ENCODE data around the gene FAM177B. TPM values are rescaled to one million over a fixed set of nuclear protein-coding genes. Genes with fewer than 3 reads are reported as not detected.

The FAM177B gene
- total and polyA plus RNA-seq, 2 experiments from 2014 or later = not detected

DNA sequence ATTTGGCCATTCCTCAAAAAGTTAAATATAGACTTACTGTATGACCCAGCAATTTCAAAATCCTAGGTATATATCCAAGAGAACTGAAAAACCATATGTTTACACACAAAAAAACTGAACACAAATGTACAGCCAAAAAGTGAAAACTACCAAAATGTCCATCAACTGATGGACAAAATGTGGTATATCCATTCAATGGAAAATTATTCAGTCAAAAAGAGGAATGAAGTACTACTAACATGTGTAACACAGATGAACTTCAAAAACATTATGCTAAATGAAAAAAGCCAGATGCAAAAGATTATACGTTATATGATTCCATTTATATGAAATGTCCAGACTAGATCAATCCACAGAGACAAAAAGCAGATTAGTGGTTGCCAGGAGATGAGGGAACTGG lies 32.7 kb upstream of the FAM177B start:
- no peak overlapping the region for H3K4me3 Mint-ChIP-seq
- H3K27me3 Mint-ChIP-seq (ENCODE audit: insufficient read depth, low read depth, poor library complexity) = peaks cover 2% of the 10 kb centered on the region
- Histone ChIP-seq H3F3A (replicated peaks; ENCODE audit: low read depth) (no peaks in the 10 kb centered on the region), H4K20me1 (replicated peaks; ENCODE audit: insufficient read depth) (peaks cover 10% of the 10 kb centered on the region; the same call in 1 of the 2 replicates), H3K79me2 (replicated peaks; ENCODE audit: insufficient read depth) (peaks cover 70% of the 10 kb centered on the region), H3K4me3 (no peak overlapping the region), H3K4me1 (ENCODE audit: insufficient read depth) (no peaks in the 10 kb centered on the region), H3K9me2 (ENCODE audit: insufficient read depth) (no peaks in the 10 kb centered on the region), H3K4me2 (no peak overlapping the region), H3K27ac (ENCODE audit: low read depth) (no peak overlapping the region), H3K27me3 (ENCODE audit: insufficient read depth) (no peaks in the 10 kb centered on the region), H3K36me3 (ENCODE audit: insufficient read depth) (peaks cover 4% of the 10 kb centered on the region; the same call in 1 of the 2 replicates), H2AFZ (no peak overlapping the region)
- peaks cover 9% of the 10 kb centered on the region; the same call in 2 of the 3 replicates for H3K9me3 Mint-ChIP-seq
- H3K27ac Mint-ChIP-seq = no peak overlapping the region
- ATAC-seq (no peak), DNase-seq (ENCODE audit: low spot score) (no peak)
- H3K4me1 Mint-ChIP-seq = no peaks in the 10 kb centered on the region
- TF ChIP-seq CREB1 (CRISPR knock-in tag; IDR thresholded peaks at IDR 0.05; ENCODE audit: low read depth) (no peak), ZNF331 (CRISPR knock-in tag; IDR thresholded peaks at IDR 0.05; ENCODE audit: low read depth) (no peak), NANOG (IDR thresholded peaks at IDR 0.05; ENCODE audit: borderline replicate concordance) (no peak), POLR2AphosphoS5 (IDR thresholded peaks at IDR 0.05; ENCODE audit: low read depth) (no peak), EZH2phosphoT487 (IDR thresholded peaks at IDR 0.05; ENCODE audit: unreplicated experiment) (no peak), STAT1 (IDR thresholded peaks at IDR 0.05; ENCODE audit: unreplicated experiment) (no peak), JUNB (IDR thresholded peaks at IDR 0.05; ENCODE audit: unreplicated experiment) (no peak), EZH2 (IDR thresholded peaks at IDR 0.05; ENCODE audit: low read depth, unreplicated experiment) (no peak), ZNF114 (CRISPR knock-in tag; IDR thresholded peaks at IDR 0.05) (no peak)
- TF ChIP-seq, protein P1, sequence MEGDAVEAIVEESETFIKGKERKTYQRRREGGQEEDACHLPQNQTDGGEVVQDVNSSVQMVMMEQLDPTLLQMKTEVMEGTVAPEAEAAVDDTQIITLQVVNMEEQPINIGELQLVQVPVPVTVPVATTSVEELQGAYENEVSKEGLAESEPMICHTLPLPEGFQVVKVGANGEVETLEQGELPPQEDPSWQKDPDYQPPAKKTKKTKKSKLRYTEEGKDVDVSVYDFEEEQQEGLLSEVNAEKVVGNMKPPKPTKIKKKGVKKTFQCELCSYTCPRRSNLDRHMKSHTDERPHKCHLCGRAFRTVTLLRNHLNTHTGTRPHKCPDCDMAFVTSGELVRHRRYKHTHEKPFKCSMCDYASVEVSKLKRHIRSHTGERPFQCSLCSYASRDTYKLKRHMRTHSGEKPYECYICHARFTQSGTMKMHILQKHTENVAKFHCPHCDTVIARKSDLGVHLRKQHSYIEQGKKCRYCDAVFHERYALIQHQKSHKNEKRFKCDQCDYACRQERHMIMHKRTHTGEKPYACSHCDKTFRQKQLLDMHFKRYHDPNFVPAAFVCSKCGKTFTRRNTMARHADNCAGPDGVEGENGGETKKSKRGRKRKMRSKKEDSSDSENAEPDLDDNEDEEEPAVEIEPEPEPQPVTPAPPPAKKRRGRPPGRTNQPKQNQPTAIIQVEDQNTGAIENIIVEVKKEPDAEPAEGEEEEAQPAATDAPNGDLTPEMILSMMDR (conservative IDR thresholded peaks at IDR 0.05; ENCODE audit: low read depth in 2 of 2) = no peak
- TF ChIP-seq, protein P2, sequence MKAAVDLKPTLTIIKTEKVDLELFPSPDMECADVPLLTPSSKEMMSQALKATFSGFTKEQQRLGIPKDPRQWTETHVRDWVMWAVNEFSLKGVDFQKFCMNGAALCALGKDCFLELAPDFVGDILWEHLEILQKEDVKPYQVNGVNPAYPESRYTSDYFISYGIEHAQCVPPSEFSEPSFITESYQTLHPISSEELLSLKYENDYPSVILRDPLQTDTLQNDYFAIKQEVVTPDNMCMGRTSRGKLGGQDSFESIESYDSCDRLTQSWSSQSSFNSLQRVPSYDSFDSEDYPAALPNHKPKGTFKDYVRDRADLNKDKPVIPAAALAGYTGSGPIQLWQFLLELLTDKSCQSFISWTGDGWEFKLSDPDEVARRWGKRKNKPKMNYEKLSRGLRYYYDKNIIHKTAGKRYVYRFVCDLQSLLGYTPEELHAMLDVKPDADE (IDR thresholded peaks at IDR 0.05) = no peak
- TF ChIP-seq, protein P3, sequence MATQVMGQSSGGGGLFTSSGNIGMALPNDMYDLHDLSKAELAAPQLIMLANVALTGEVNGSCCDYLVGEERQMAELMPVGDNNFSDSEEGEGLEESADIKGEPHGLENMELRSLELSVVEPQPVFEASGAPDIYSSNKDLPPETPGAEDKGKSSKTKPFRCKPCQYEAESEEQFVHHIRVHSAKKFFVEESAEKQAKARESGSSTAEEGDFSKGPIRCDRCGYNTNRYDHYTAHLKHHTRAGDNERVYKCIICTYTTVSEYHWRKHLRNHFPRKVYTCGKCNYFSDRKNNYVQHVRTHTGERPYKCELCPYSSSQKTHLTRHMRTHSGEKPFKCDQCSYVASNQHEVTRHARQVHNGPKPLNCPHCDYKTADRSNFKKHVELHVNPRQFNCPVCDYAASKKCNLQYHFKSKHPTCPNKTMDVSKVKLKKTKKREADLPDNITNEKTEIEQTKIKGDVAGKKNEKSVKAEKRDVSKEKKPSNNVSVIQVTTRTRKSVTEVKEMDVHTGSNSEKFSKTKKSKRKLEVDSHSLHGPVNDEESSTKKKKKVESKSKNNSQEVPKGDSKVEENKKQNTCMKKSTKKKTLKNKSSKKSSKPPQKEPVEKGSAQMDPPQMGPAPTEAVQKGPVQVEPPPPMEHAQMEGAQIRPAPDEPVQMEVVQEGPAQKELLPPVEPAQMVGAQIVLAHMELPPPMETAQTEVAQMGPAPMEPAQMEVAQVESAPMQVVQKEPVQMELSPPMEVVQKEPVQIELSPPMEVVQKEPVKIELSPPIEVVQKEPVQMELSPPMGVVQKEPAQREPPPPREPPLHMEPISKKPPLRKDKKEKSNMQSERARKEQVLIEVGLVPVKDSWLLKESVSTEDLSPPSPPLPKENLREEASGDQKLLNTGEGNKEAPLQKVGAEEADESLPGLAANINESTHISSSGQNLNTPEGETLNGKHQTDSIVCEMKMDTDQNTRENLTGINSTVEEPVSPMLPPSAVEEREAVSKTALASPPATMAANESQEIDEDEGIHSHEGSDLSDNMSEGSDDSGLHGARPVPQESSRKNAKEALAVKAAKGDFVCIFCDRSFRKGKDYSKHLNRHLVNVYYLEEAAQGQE (IDR thresholded peaks at IDR 0.05; ENCODE audit: unreplicated experiment) = no peak
- TF ChIP-seq, protein P4, sequence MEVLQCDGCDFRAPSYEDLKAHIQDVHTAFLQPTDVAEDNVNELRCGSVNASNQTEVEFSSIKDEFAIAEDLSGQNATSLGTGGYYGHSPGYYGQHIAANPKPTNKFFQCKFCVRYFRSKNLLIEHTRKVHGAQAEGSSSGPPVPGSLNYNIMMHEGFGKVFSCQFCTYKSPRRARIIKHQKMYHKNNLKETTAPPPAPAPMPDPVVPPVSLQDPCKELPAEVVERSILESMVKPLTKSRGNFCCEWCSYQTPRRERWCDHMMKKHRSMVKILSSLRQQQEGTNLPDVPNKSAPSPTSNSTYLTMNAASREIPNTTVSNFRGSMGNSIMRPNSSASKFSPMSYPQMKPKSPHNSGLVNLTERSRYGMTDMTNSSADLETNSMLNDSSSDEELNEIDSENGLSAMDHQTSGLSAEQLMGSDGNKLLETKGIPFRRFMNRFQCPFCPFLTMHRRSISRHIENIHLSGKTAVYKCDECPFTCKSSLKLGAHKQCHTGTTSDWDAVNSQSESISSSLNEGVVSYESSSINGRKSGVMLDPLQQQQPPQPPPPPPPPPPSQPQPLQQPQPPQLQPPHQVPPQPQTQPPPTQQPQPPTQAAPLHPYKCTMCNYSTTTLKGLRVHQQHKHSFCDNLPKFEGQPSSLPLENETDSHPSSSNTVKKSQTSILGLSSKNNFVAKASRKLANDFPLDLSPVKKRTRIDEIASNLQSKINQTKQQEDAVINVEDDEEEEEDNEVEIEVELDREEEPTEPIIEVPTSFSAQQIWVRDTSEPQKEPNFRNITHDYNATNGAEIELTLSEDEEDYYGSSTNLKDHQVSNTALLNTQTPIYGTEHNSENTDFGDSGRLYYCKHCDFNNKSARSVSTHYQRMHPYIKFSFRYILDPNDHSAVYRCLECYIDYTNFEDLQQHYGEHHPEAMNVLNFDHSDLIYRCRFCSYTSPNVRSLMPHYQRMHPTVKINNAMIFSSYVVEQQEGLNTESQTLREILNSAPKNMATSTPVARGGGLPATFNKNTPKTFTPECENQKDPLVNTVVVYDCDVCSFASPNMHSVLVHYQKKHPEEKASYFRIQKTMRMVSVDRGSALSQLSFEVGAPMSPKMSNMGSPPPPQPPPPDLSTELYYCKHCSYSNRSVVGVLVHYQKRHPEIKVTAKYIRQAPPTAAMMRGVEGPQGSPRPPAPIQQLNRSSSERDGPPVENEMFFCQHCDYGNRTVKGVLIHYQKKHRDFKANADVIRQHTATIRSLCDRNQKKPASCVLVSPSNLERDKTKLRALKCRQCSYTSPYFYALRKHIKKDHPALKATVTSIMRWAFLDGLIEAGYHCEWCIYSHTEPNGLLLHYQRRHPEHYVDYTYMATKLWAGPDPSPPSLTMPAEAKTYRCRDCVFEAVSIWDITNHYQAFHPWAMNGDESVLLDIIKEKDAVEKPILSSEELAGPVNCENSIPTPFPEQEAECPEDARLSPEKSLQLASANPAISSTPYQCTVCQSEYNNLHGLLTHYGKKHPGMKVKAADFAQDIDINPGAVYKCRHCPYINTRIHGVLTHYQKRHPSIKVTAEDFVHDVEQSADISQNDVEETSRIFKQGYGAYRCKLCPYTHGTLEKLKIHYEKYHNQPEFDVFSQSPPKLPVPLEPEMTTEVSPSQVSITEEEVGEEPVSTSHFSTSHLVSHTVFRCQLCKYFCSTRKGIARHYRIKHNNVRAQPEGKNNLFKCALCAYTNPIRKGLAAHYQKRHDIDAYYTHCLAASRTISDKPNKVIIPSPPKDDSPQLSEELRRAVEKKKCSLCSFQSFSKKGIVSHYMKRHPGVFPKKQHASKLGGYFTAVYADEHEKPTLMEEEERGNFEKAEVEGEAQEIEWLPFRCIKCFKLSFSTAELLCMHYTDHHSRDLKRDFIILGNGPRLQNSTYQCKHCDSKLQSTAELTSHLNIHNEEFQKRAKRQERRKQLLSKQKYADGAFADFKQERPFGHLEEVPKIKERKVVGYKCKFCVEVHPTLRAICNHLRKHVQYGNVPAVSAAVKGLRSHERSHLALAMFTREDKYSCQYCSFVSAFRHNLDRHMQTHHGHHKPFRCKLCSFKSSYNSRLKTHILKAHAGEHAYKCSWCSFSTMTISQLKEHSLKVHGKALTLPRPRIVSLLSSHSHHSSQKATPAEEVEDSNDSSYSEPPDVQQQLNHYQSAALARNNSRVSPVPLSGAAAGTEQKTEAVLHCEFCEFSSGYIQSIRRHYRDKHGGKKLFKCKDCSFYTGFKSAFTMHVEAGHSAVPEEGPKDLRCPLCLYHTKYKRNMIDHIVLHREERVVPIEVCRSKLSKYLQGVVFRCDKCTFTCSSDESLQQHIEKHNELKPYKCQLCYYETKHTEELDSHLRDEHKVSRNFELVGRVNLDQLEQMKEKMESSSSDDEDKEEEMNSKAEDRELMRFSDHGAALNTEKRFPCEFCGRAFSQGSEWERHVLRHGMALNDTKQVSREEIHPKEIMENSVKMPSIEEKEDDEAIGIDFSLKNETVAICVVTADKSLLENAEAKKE (CRISPR knock-in tag; IDR thresholded peaks at IDR 0.05) = no peak
- H3K36me3 Mint-ChIP-seq (ENCODE audit: low read depth) = peaks cover 68% of the 10 kb centered on the region

Measured in GM23338 (cell line).